Activated naive CD4-positive, alpha-beta T cell treated with anti-CD3 and anti-CD28 coated beads, Interleukin-2, amount 50 U/mL, for 16 hours (primary cell): Measurements from ENCODE around the gene MAPK8IP1.
A peak's percentile ranks its signal among the peaks of the same experiment; 100 is the strongest.
"Not testable (repeated sequence)": the region's sequence is repeated elsewhere in the genome, so short reads cannot be mapped to it uniquely, and the experiment has no call there.

Source experiments
- DNase-seq: peaks from one replicate; pipeline ENCODE4 v3.0.0-alpha.2; 2020

The MAPK8IP1 gene

DNA sequence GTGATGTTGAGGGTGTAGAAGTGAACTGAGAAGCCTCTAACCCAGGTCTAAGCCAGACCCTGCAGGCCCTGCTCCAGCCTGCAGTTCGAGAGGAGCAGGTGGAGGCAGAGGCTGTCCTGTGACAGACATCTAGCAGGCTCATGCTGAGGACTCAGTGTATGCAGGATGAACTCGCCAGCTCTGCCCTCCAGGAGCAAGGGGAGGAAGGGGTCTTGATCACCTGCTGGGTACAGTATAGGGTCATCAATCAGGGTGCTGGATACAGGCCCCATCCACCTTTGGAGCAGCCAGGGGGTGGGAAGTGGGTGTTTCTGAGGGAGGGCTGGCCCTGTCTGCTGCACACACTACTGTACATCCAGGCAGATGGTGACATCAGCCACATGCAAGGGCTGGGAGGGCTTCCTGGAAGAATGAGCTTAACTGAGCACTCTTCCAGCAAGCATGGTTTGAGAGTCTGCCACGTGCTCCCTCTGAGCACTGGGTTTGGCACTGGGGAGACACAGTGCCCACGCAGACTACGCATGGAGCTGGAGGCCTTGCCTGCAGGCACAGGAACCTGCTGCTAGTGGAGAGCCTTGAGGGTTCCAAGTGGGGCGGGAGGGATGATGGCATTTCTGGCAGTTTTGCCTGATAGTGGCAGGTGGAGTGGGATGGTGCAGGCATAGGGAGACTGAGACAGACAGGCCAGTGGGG is 9.2 kb downstream of the MAPK8IP1 start:
- no peak for DNase-seq

DNA sequence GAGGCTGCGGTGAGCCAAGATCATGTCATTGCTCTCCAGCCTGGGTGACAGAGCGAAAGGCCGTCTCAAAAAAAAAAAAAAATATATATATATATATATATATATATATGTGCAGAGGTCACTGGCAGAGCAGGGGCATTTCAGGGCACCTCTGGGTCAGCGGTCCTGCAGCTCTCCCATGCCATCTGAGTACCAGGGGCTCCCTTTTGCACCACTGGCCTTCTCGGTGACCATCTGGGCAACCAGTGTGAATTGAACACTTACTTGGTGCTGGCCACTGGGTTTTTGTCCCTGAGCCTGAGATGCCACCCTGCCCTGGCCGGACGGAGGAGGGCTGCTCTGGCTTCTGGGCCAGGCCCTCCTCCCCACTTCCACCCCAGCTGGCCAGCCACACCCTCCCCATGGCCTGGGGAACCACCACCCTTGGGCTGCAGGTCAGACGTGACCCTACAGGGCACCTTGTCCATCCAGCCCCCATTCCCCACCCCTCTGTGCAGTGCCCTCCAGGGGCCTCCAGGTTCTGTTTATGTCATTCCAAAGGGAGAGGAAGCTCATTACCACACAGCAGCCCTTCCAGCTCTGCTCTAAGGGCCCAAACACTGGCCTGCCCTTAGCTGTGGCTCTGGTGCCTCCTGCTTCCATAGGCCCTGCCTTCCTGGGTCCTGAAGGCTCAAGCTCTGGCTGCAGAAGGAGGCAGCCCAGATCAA is 10.3 kb downstream of the MAPK8IP1 start:
- DNase-seq = no peak

- DNase-seq = no peak
Observed at GRCh38 chr11:45896422-45896984, 11.1 kb downstream of the MAPK8IP1 start.

DNA sequence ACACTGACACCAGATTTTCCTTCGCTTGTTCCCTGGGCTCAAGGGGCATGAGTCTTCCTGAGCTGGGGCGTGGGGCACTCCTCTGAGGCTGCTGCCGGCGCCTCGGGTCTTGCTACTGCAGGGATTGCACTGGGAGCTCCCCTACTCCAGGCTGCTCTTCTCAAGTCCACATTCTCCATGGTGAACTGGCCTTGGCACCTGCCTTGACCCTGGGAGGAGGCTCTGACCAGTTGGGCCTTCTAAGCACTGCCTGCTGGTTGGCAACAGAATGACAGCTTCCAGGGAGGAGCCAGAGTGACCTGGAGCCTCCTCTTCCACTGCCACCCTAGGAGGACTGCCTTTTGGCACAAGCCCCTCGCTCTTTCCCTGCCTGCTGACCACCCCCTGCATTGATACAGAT is 12.1 kb downstream of the MAPK8IP1 start:
- DNase-seq = no peak

DNA sequence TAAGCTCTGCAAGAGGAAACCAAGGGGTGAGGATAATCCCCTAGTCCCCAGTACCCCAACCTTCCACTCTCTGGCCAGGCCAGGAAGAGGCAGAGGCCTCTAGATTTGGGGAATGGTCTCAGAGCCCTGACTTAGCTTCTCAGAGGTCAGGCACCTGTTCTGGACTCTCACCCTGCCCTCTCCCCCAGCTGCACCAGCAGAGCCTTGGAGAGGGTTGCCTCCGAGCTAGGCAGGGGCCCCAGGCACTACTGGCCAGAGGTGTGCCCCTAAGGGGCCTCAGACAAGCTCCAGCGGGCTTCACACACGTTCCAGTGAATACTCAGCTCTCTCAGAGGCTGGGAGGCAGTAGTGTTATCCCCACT is 13.6 kb downstream of the MAPK8IP1 start:
- no peak for DNase-seq

- DNase-seq = peak; percentile 67
Observed at GRCh38 chr11:45899448-45900174, 14.2 kb downstream of the MAPK8IP1 start.

DNA sequence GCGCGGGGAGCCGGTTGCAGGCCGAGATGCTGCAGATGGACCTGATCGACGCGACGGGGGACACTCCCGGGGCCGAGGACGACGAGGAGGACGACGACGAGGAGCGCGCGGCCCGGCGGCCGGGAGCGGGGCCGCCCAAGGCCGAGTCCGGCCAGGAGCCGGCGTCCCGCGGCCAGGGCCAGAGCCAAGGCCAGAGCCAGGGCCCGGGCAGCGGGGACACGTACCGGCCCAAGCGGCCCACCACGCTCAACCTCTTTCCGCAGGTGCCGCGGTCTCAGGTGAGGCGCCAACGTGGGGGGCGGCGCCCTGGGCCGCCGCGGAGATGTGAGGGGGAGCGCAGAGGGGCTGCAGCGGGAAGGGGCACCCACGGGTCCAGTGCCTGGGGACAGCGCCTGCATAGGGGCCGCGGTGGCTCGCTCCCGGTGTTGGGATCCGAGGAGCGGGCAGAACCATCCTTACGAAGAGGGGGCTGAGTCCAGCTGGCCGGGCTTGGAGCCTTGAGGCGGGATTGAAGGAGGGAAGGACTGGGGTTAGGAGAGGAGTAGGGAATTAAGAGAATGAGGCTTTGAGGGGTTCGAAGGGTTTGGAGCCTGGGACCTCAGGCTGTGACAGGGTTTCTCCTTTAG is 14.8 kb downstream of the MAPK8IP1 start:
- DNase-seq = not testable (repeated sequence)

- DNase-seq = no peak
Observed at GRCh38 chr11:45900916-45901617, 15.6 kb downstream of the MAPK8IP1 start.

GRCh38 chr11:45901626-45902025 is 16.2 kb downstream of the MAPK8IP1 start:
- DNase-seq = no peak

- DNase-seq = no peak
Observed at GRCh38 chr11:45902452-45903380, 17.3 kb downstream of the MAPK8IP1 start.

- no peak for DNase-seq
Observed at GRCh38 chr11:45904309-45904915, 19.0 kb downstream of the MAPK8IP1 start.

- no peak for DNase-seq
Observed at GRCh38 chr11:45905095-45905494, 19.6 kb downstream of the MAPK8IP1 start.

DNA sequence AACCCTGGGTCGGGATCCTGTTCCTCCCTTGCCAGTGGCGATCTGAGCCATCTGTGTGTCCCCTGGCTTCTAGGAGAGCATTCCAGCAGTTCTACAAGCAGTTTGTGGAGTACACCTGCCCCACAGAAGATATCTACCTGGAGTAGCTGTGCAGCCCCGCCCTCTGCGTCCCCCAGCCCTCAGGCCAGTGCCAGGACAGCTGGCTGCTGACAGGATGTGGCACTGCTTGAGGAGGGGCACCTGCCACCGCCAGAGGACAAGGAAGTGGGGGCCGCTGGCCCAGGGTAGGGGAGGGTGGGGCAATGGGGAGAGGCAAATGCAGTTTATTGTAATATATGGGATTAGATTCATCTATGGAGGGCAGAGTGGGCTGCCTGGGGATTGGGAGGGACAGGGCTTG is 20.1 kb downstream of the MAPK8IP1 start:
- not testable (repeated sequence) for DNase-seq

- DNase-seq = no peak
Observed at GRCh38 chr11:45906096-45906682, 20.7 kb downstream of the MAPK8IP1 start.

DNA sequence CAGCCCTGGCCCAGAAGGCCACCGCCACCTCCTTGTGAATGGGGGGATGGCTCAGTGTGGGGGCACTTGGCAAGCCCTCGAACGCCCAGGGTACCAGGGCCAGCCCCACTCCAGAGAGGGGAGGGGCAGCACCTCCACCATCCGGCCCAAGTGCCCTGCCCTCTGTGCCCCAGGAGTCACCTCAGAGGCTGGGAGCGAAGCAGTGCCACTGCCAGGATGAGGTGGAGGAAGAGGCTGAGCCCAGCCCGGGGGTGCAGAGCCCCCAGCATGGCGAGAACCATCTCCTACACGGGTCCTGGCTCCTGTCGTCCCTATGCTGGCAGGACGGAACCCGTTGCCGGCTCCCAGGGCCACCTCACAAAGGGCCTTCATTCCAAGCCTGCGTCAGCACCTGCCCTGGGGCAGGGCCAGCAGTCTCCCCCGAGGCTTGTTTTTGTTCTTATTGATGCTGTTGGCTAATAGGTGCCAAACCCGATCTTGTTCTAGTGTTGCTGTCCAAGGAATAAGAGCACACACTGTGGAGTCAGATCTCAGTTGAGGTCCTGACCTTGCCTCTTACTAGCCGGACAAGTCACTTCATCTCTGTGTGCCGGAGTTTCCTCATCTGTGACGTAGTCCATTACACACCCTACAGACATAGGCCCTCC is 21.6 kb downstream of the MAPK8IP1 start, which contains the start of gene FREY1:
TSS of gene FREY1 (minus strand) at position 307 of the 647 bp plus-strand sequence. CDS start at position 281, 26 bp downstream.
- no peak for DNase-seq

DNA sequence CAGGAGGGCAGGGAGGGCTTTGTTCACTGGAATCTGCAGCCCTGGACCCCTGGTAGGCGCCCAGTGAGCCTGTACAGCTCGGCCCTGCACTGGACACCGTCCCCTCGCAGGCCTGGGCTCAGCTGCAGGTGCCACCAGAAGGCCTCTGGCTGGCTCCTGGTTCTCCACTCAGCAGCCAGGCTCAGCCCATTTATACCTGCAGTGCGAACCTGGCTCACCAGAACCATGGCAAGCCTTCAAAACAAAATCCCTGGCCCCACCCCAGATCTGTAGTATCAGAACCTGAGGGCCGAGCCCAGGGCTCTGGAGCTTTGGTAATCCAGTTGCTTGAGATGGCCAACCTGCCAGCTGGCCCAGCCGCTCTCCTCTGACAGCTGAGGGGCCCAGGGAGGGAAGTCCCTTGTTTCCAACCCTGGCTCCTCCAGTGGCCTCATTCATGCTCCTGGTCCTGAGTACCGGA is 22.5 kb downstream of the MAPK8IP1 start:
- DNase-seq = no peak

DNA sequence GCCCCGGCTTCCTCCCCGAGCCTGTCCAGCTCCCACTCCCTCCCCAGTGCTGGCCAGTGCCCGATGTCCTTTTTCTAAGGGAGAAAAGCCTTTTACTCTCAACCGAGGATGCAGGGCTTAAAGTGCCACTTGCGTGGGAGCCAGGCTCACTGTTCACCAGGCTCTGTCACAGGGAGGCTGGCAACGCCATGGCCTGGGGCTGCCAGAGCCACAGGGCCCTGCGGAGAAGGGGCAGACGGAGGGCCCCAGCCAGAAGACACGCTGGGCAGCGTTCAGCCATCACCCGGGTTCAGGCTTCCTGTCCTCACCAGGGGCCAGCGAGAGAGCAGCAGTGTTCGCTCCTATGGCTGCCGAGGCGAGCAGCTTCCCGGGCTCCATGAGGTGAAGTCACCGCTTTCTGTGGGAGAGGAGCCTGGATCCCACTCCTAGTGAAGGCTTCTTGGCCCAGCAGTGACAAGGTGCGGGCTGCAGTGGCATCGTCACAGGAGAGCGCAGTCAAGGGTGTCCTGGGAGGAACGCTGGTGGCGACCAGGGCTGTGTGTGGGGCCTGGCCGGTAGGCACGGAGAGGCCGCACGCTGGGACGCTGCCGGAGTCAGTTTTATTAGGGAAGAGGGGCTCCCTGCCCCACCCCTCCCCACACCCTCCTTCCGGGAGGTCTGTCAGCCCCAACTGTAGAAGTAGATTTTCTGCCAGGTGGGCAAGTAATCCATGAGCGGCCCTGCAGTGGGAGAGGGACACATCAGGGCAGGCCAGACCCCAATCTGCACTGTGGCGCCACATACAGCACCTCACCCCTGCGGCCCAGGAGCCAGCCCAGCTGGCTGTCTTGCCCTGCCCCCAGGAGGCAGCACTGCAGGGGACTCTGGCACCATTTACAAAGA is 24.4 kb downstream of the MAPK8IP1 start:
- DNase-seq = no peak

DNA sequence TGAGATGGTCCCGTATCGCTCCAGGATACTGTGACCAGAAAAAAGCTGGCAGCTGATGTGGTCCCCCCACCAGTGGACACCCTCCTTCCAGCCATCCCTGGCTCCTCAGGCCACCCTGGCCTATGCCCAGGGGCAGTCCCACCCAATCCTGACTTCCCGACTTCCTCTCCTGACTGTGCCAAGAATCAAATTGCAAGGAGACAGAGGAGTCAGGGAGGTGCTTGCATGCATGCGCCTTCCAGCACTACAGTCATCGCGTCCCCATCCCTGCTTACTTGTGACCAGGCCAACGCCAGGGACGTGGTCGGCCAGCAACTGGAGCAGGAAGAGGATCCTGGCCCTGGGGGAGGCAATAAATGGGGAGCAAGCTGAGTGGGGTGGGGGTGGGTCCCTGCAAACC is 25.2 kb downstream of the MAPK8IP1 start:
- no peak for DNase-seq

- DNase-seq = no peak
Observed at GRCh38 chr11:45913514-45913913, 28.1 kb downstream of the MAPK8IP1 start.
